Activated CD8-positive, alpha-beta T cell treated with anti-CD3 and anti-CD28 coated beads for 36 hours (primary cell): Measurements from ENCODE around the gene TMED8. TPM values are rescaled to one million over a fixed set of nuclear protein-coding genes. Genes with fewer than 3 reads are reported as not detected.
A peak's percentile ranks its signal among the peaks of the same experiment; 100 is the strongest.

Source experiments
- ATAC-seq: fragments of 200-7000 bp; cut with Tn5 transposase; one replicate; pipeline ENCODE4 v1.10.0; 2021; ENCODE audit warnings: mild to moderate bottlenecking, moderate library complexity
- CTCF ChIA-PET: fragments of 350-600 bp; sonication (Branson Sonifier 250); formaldehyde crosslinking; loops from one replicate; lab custom pipeline; 2021; ENCODE audit warnings: antibody characterized with exemption; lab: Charles Lee
- POLR2A ChIA-PET: fragments of 350-600 bp; sonication (Branson Sonifier 250); formaldehyde crosslinking; loops from one replicate; lab custom pipeline; 2021; ENCODE audit warnings: antibody characterized with exemption; lab: Charles Lee
- DNase-seq: peaks from one replicate; pipeline ENCODE4 v3.0.0-alpha.2; 2020
- H3K27ac Mint-ChIP-seq: one replicate; pipeline ENCODE4 v1.8.0; 2021; ENCODE audit warnings: mild to moderate bottlenecking, mixed read lengths
- H3K27me3 Mint-ChIP-seq: one replicate; pipeline ENCODE4 v1.8.0; 2021; ENCODE audit warnings: mixed read lengths
- H3K36me3 Mint-ChIP-seq: one replicate; pipeline ENCODE4 v1.8.0; 2021; ENCODE audit warnings: low read depth, mixed read lengths
- H3K4me1 Mint-ChIP-seq: one replicate; pipeline ENCODE4 v1.8.0; 2021; ENCODE audit warnings: low read depth, mixed read lengths
- H3K4me3 Mint-ChIP-seq: one replicate; pipeline ENCODE4 v1.8.0; 2021; ENCODE audit warnings: mild to moderate bottlenecking, moderate library complexity, mixed read lengths
- H3K9me3 Mint-ChIP-seq: one replicate; pipeline ENCODE4 v1.8.0; 2021; ENCODE audit warnings: mixed read lengths
- intact Hi-C: fragments of 100-400 bp; cut with micrococcal nuclease; formaldehyde crosslinking; loops from one replicate; pipeline ENCODE4 v1.10.0; 2022
- total RNA-seq, 2 experiments: library from RNA; stranded (reverse); gene quantifications; one replicate each; pipeline ENCODE4 v1.2.3, GENCODE V29; 2021
- TF ChIP-seq, protein P1 (sequence below): fragments of 200-600 bp; IDR thresholded peaks from one replicate; pipeline ENCODE4 v1.8.0; 2022; ENCODE audit warnings: antibody characterized with exemption, mild to moderate bottlenecking

TMED8 gene
- total RNA-seq, 2 experiments from 2014 or later: 25.0 to 25.4 TPM

DNA sequence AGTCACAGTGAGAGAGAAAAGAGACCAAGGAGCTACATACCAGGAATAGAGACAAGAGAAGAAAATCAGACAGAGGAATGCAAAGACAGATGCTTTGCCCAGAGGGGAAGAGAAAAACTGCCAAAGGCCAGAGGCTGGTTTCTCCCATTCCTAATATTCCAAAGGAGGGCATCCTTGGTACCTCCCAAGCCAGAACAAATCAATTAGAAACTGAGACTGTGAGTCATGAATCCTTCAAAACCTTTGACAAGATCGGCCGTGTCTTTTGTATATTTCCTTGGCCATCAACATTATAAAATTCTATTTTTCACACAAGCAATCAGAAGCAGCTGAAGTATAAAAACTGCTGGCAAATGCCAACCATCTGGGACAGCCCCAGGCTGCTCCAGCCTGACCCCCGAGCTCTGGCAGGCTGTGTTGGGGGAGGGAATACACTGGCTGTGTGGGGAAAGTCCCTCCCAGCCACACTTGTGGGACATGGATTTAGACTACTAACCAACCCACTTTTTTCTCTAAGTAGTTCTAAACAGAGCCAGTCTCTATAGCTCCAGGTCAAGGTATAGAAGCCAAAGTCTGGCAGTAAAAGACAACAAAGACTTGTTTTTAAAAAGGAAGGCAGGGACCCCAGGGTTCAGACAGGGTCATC lies 69.9 kb downstream of the TMED8 start:
- ChIA-PET CTCF (interaction anchor here (7.7 kb wide), 1 partner anchor 8 kb away, joined by 151 read pairs; no protein-coding TSS in a partner anchor), POLR2A (no interaction called here)
- Mint-ChIP-seq H3K36me3 (peaks cover 3% of the 10 kb centered on the region), H3K27ac (no peak overlapping the region), H3K4me1 (peaks cover 17% of the 10 kb centered on the region), H3K9me3 (no peaks in the 10 kb centered on the region), H3K4me3 (no peak overlapping the region), H3K27me3 (no peaks in the 10 kb centered on the region)
- intact Hi-C loops: no loop called here
- TF ChIP-seq, protein P1, sequence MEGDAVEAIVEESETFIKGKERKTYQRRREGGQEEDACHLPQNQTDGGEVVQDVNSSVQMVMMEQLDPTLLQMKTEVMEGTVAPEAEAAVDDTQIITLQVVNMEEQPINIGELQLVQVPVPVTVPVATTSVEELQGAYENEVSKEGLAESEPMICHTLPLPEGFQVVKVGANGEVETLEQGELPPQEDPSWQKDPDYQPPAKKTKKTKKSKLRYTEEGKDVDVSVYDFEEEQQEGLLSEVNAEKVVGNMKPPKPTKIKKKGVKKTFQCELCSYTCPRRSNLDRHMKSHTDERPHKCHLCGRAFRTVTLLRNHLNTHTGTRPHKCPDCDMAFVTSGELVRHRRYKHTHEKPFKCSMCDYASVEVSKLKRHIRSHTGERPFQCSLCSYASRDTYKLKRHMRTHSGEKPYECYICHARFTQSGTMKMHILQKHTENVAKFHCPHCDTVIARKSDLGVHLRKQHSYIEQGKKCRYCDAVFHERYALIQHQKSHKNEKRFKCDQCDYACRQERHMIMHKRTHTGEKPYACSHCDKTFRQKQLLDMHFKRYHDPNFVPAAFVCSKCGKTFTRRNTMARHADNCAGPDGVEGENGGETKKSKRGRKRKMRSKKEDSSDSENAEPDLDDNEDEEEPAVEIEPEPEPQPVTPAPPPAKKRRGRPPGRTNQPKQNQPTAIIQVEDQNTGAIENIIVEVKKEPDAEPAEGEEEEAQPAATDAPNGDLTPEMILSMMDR: no peak
- ATAC-seq (no peak), DNase-seq (peak; percentile 19)

DNA sequence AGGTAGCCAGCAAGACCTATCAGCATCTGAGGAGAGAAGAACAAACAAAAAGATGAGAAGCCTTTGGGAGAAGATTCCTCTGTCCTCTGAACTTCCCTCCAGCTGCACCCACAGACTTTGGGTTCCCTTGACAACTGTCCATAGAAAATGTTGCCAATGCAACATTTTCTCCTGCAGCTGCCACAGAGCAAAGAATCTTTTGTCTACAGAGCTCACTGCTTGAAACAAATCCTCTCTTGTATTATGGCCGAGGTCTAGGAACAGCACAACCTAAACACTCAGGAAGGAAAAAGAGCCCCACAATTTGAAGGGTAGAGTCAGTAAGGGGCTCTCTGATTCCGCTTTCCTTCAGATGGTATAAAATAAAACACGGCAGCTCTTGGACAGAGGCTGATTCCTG lies 70.5 kb downstream of the TMED8 start:
- TF ChIP-seq, protein P1: no peak
- intact Hi-C loops: no loop called here
- H3K4me1 Mint-ChIP-seq: peaks cover 17% of the 10 kb centered on the region
- ChIA-PET POLR2A (no interaction called here), CTCF (interaction anchor here (7.7 kb wide), 1 partner anchor 8 kb away, joined by 151 read pairs; no protein-coding TSS in a partner anchor)
- ATAC-seq (no peak), DNase-seq (no peak)
- H3K27me3 Mint-ChIP-seq: no peaks in the 10 kb centered on the region
- H3K4me3 Mint-ChIP-seq: no peak overlapping the region
- H3K36me3 Mint-ChIP-seq: peaks cover 3% of the 10 kb centered on the region
- H3K9me3 Mint-ChIP-seq: no peaks in the 10 kb centered on the region
- no peak overlapping the region for H3K27ac Mint-ChIP-seq

DNA sequence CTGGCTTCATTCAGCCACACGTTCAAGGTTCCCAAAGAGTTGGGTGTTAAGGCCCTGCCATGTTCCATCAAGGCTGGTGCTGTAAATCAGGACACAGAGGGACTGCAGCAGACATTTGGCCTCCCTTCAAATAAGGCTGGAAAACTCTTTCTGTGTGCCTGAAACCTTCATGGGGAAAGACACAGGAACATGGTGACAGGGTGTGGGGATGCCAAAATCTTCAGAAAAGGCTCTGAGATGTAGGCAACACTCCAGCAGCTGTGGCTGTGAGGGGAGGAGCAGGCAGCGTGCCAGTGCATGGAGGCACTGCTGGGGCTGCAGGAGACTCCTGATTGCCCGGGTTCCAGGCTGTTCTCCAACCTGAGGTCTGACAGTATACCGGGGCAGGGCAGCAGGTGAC lies 71.2 kb downstream of the TMED8 start:
- Mint-ChIP-seq H3K27ac (no peak overlapping the region), H3K4me1 (peaks cover 17% of the 10 kb centered on the region), H3K36me3 (peaks cover 3% of the 10 kb centered on the region), H3K4me3 (no peak overlapping the region), H3K27me3 (no peaks in the 10 kb centered on the region), H3K9me3 (no peaks in the 10 kb centered on the region)
- ChIA-PET POLR2A (no interaction called here), CTCF (interaction anchor here (7.7 kb wide), 1 partner anchor 9 kb away, joined by 151 read pairs; no protein-coding TSS in a partner anchor)
- ATAC-seq (no peak), DNase-seq (no peak)
- intact Hi-C loops: no loop called here
- TF ChIP-seq, protein P1: no peak

DNA sequence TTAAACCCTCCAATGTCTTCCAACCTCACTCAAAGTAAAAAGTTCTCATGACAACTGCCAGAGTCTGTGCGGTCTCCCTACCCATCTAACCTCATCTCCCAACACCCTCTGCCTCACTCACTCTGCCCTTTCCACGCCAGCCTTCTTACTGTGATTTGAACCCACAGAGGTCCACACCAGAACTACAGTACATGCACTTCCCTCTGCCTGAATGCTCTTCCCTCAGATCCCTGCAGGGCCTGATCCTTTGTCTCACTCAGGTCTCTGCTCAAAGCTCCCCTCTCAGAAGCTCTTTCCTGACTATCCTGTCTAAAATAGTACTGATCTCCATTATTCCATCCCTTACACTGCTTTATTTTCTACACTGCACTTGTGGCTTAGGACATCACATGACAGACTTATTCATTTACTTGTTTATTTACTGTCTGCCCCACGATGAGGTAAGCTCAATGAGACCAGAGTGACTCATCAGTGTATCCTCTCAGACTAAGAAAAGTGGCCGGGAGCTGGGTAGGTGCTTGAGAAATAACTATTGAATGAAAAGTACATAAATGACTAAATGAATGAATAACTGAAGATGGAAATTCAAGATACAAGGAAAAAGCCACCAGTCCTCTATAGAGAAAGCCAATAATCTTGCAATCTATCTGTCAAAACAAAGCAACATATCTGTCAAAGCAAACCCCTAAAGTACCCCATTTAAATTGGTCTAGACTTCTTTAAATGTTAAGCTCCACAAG lies 73.3 kb downstream of the TMED8 start:
- Mint-ChIP-seq H3K4me1 (peaks cover 17% of the 10 kb centered on the region), H3K36me3 (peaks cover 3% of the 10 kb centered on the region), H3K27ac (peak overlapping the region; percentile 63), H3K27me3 (no peaks in the 10 kb centered on the region), H3K4me3 (no peak overlapping the region), H3K9me3 (no peaks in the 10 kb centered on the region)
- TF ChIP-seq, protein P1: no peak
- CTCF ChIA-PET: interaction anchor here (0.9 to 7.7 kb wide), 6 partner anchors 11 to 179 kb away, joined by 3 to 151 read pairs (median 5); partner anchors contain the start of gene GSTZ1
- intact Hi-C loops: no loop called here
- DNase-seq (peak; percentile 52), ATAC-seq (peak; percentile 64)
- POLR2A ChIA-PET: interaction anchor here (0.8 to 1.5 kb wide), 4 partner anchors 11 to 43 kb away, joined by 3 to 4 read pairs (median 4); partner anchors contain the start of genes GSTZ1 and POMT2
